AG04449 (cell line): ENCODE measurements around the gene ZC3H7A.

Experiments used
- CTCF ChIA-PET: fragments of 350-600 bp; formaldehyde crosslinking; extraction: SDS; loops from one replicate; lab custom pipeline; 2021; ENCODE audit warnings: antibody characterized with exemption; lab: Yijun Ruan, JAX
- POLR2A ChIA-PET: fragments of 400-600, 350-600 bp; formaldehyde crosslinking; extraction: SDS; loops from one replicate; lab custom pipeline; 2020; ENCODE audit warnings: antibody characterized with exemption, inconsistent platforms; lab: Yijun Ruan, JAX
- DNase-seq: peaks from one replicate; pipeline ENCODE4 v3.0.0-alpha.2; 2010; ENCODE audit warnings: low read depth, low spot score
- H3K4me3 ChIP-seq: 2 replicates; pipeline ENCODE4 v1.5.1; 2011; ENCODE audit warnings: low read depth, mild to moderate bottlenecking, control low read depth, low read length
- TF ChIP-seq, protein P1 (sequence below): IDR thresholded peaks from one replicate; pipeline ENCODE4 v1.5.1; 2011; ENCODE audit warnings: mild to moderate bottlenecking, moderate library complexity, low read length, control low read depth, inconsistent platforms; ENCODE audit not compliant: insufficient read depth; ENCODE audit errors: missing control alignments

Gene ZC3H7A

DNA sequence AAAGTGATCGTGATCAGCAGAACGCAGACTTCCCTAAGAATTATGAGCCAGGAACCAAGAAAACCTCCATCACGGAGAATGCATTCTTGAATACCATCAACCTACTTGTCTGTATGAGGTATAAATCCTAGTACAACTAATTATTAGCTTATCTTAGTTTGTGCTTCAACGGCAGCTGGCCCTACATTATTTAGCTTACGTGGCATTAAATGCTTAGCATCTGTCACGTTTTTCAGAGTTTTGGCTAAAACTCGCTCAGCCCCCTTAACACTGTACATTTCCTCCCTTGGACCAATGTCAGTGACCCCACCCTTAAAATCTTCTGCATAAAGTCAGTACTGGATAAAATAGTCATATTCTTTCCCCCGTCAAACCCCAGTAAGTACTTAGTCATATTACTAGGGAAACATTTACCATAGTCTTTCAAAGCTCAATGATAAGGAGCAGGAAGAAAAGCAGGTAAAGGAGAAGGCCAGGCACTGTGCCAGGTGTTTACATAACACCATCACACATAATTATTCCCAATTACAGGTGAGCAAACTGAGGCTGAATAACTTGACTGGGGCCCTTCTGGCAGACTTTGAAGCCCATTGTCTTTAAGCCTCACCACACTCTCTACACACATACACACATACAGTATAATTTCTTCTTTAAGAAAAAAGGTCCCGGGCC, 37.8 kb downstream of the ZC3H7A start:
- H3K4me3 ChIP-seq: no peak overlapping the region
- POLR2A ChIA-PET: no interaction called here
- TF ChIP-seq, protein P1, sequence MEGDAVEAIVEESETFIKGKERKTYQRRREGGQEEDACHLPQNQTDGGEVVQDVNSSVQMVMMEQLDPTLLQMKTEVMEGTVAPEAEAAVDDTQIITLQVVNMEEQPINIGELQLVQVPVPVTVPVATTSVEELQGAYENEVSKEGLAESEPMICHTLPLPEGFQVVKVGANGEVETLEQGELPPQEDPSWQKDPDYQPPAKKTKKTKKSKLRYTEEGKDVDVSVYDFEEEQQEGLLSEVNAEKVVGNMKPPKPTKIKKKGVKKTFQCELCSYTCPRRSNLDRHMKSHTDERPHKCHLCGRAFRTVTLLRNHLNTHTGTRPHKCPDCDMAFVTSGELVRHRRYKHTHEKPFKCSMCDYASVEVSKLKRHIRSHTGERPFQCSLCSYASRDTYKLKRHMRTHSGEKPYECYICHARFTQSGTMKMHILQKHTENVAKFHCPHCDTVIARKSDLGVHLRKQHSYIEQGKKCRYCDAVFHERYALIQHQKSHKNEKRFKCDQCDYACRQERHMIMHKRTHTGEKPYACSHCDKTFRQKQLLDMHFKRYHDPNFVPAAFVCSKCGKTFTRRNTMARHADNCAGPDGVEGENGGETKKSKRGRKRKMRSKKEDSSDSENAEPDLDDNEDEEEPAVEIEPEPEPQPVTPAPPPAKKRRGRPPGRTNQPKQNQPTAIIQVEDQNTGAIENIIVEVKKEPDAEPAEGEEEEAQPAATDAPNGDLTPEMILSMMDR: no peak
- no peak for DNase-seq
- CTCF ChIA-PET: interaction anchor here (1.0 to 1.7 kb wide), 5 partner anchors 12 to 308 kb away, joined by 3 to 5 read pairs (median 3); partner anchors contain the start of gene TXNDC11

GRCh38 chr16:11757671-11758545, 39.1 kb downstream of the ZC3H7A start:
- no peak overlapping the region for H3K4me3 ChIP-seq
- ChIA-PET POLR2A (interaction anchor here (0.6 kb wide), 1 partner anchor 14 kb away, joined by 3 read pairs; no protein-coding TSS in a partner anchor), CTCF (interaction anchor here (0.7 to 2.0 kb wide), 6 partner anchors 10 to 44 kb away, joined by 3 to 5 read pairs (median 3); partner anchors contain the start of gene ZC3H7A)
- peak; percentile 7 for DNase-seq
- TF ChIP-seq, protein P1: no peak

DNA sequence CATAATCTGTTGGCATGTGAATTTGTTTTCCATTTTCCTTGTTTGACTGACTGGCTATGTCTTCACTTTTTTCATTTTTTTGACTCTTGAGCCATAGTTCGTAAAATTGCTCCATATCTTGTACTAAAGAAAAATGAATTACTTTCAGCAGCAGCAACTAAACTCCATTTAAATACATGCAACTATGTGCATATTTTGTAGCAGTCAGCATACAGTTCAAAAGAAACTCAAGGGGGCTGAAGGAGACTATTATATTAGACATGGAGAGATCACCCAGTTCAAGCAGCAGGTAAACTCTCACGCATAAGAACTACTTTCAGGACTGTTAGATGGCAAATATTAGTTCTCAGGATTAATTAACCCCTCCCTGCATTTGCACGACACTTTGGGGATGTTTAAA, 40.8 kb downstream of the ZC3H7A start:
- DNase-seq: no peak
- TF ChIP-seq, protein P1: no peak
- ChIA-PET CTCF (no interaction called here), POLR2A (no interaction called here)
- H3K4me3 ChIP-seq: no peak overlapping the region

DNA sequence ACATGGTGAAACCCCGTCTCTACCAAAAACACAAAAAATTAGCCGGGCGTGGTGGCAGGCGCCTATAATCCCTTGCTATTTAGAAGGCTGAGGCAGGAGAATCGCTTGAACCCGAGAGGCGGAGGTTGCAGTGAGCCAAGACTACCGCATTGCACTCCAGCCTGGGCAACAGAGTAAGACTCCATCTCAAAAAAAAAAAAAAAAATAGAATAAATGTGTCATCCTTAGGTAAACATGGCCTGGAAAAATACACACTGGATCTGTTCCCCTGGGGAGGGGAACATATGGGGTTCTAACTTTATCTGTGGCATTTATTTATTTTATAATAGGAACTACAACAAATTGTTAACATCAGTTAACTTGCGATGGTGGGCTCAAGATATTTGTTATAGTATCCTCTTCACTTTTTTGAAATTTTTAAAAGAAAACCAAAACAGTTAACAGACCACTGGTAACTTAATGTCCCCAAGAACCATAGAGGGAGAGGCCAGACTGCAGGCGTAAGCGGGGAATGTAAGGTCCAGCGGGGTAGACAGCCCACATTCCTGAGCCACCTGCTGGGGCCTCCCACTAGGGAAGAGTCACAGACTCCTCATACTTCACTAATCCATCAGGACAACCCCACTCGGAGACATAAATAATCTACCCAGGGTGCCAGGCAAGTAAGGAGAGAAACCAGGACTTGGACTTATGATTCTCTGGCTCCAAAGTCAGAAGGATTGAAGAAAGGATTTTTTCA, 41.9 kb downstream of the ZC3H7A start:
- DNase-seq: no peak
- TF ChIP-seq, protein P1: no peak
- POLR2A ChIA-PET: no interaction called here
- no peak overlapping the region for H3K4me3 ChIP-seq
- CTCF ChIA-PET: interaction anchor here (1.0 to 1.4 kb wide), 2 partner anchors 21 to 42 kb away, joined by 3 read pairs; no protein-coding TSS in a partner anchor

GRCh38 chr16:11752856-11753255, 44.2 kb downstream of the ZC3H7A start:
- ChIA-PET CTCF (no interaction called here), POLR2A (no interaction called here)
- H3K4me3 ChIP-seq: no peak overlapping the region
- TF ChIP-seq, protein P1: no peak
- DNase-seq: no peak
